HG03575 (cell line): ENCODE measurements around the gene SULF2.
"Not testable (repeated sequence)": the region's sequence is repeated elsewhere in the genome, so short reads cannot be mapped to it uniquely, and the experiment has no call there.

Source experiments
- ATAC-seq: cut with Tn5 transposase; IDR thresholded peaks from one replicate; pipeline ENCODE4 v1.9.1; 2021; ENCODE audit not compliant: unreplicated experiment, insufficient number of reproducible peaks, low FRiP score; ENCODE audit errors: extremely low read depth

SULF2 gene

DNA sequence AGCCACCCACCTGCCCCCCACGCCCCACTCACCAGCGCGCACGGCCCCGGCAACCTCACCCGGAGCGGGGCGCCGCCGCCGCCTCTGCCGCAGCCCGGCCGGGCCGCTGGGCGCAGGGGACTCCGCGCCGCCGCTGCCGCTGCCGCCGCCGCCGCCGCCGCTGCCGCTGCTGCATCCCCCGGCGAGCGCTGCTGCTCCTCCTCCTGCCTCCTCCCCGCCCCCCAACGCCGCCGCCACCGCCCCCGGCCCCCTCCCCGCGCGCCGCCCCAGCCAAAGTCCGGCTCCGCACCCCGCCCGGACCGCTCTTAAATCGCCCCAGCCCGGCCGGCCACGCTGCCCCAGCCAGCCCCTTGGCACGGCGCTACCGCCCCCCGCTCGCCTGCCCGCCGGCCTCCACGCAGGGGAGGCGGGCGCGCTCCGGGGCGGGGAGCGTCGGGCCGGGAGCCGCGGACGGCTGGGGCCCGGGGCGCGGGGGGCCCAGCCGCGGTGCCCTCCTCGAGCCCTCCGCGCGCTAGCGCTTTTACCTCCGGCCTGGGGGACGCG lies at the start of gene SULF2:
SULF2 (minus strand) TSS at position 171 of the 543 bp plus-strand sequence. CDS start 28,118 bp downstream, outside the sequence.
- no peak for ATAC-seq

DNA sequence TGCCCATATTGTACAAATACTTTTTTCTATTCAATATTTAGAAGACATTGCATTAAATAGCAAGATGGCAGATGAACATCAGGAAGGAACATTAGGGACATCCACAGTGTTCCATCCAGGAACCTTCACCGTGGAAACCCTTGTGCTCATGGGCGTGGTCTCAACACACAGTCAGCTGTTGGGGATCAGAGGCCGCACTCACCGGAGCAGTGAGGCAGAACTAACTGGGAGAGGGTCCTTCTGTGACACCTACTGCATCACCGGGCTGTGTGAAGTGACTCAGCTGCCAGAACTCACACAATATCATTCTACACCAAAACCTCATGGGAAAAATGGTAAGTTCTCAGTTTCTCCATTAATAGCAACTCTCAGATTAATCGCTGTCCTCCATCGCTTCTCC lies 46.4 kb upstream of the SULF2 start:
- not testable (repeated sequence) for ATAC-seq

DNA sequence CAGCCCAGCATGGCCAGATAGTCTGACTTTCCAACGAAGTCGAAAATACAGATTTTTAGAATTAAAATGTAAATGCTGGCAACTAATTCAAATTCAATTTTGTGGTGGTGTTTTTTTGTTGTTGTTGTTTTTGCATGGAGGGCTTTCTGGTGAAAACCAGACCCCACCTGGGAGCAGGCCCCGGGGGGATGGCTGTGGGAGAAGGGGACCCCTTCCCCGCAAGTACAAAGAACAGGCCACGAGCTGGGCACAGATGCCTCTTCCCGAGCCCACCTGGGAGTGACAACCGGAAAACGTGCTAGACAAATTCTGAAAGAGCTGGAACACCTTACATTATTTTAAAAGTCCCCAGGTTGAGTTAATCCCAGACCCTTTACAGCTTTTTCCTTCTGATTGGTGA lies 41.4 kb upstream of the SULF2 start:
- not testable (repeated sequence) for ATAC-seq

GRCh38 chr20:47826006-47826405 lies 40.7 kb upstream of the SULF2 start:
- ATAC-seq, result not testable (repeated sequence)

DNA sequence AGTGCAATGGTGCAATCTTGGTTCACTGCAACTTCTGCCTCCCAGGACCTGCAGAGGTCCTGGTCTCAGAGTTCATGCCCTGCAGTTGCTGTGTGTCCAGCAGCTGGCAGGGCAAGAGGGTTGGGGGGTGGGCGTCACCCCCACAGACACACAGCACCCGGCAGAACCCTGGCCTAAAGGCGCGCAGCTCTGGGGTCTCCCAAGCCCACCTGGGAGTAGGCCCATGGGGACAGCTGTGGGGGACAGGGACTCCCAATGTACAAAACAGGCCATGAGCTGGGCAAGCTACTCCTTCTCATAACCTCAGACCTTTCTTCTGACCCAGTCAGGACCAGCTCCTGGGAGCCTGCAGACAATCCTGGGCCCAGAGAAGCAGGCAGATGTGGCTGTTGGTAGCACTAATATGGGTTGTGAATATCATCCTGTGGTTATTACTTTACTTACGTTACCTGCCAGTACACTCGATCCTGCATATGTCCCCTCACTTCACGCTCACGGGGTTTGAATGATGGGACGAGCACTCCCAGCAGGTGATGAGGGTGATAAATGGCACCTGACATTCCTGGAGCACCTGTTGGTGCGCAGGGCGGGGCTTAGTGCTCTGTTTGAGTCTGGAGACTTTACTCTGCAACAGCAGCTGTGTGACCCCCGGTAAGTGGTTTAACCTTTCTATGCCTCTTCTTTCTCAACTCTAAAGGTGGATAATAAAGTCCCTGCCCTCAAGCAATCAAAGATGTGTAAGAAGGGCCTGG lies 39.9 kb upstream of the SULF2 start:
- no peak for ATAC-seq

GRCh38 chr20:47823941-47824340 lies 38.7 kb upstream of the SULF2 start:
- ATAC-seq, result not testable (repeated sequence)

GRCh38 chr20:47821481-47822100 lies 36.3 kb upstream of the SULF2 start:
- no peak for ATAC-seq

DNA sequence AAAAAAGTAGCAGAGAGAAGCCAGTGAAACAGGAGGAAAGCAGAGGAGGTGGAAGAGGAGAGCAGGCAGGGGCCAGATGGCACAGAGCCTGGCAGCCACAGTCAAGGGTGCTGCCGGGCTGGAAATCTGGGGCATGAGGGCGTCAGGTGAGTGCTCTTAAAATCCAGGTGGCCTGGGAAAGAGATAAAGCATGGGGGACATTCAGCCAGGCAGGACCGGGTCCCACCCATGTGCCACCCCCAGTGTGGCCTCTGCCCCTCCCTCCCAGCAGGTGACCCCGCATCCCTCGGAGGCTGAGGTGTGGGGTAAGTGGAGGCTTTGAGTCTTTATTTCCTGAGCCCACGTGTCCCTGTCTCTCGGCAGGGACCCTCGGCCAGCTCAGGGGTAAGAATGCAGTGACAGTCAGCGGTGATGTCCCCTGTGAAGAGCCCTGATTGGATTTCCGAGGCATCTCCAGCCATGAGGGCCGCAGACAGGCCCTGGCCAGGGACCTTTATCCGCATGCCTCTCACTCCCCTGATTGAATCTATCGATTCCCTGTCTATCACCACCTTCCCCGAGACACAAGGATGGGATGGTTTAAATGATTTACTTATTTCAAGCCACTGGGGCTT lies 33.8 kb upstream of the SULF2 start:
- ATAC-seq, result no peak

DNA sequence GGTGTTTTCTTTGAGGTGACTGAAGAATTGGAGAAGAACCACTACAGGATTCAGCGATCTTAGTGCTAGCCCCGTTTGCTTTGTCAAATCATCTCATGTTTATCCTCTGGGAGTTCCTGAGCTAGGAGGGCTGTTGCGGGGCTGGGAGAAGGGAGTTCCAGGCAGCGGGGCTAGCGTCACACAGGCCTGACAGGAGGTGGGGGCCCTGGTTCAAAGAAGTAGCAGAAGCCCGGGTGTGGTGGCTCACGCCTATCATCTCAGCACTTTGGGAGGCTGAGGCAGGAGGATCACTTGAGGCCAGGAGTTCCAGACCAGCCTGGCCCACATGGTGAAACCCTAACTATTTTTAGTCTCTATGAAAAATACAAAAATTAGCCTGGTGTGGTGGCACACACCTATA lies 33.2 kb upstream of the SULF2 start:
- ATAC-seq, result no peak

GRCh38 chr20:47818016-47818415 lies 32.7 kb upstream of the SULF2 start:
- no peak for ATAC-seq

DNA sequence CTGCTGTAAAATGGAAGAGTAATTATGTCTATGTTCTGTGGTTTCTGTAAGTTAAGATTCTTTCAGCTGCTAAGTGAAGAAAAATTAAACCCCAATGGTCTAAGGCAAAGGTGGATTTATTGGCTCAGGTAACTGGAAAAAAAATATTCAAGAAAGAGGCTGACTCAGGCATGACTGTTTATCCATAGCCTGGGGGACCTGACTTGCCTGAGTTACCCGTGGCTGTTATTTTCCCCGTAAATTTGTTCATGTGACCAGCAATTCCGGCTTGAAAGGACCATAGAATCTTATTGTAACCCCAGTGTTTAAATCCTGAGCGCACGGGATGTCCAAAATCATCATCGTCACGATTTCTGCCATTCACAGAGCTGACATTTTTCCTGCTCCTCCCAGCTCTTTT lies 32.3 kb upstream of the SULF2 start:
- no peak for ATAC-seq

GRCh38 chr20:47816487-47817451 lies 31.5 kb upstream of the SULF2 start:
- no peak for ATAC-seq

DNA sequence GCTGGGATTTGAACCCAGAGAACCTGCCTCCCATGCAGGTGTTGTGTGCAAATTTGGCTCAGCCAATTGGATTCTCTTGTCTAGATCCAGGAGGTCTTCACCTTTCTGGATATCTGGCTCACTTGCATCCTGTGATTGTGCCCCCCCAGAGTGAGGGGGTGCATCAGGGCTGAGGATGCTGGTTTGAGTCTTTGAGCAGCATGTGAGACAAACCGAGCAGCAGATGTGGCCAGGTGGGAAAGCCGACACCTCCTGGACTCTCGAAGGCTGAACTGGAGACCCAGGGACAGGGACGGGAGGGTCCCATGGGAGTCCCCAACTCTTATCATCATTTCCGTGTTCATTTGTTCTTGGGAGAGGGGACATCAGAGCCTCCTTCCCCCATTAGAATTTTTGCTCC lies 30.6 kb upstream of the SULF2 start:
- no peak for ATAC-seq

DNA sequence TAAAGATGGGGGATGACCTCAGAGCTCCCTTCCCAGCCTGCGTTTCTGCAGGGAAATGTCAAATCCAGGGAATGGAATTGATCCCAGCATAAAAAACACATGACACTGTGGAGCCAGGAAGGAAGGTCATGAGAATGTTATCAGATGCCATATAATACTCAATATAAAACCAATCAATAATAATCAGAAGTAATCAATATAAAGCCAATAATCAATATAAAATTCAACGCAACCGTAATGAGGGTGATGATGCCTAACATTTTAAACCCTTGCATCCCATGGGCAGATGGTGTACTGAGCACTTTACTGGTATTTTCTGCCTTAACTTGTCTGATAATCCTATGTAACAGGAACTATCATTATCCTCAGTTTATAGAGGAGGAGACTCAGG lies 30.1 kb upstream of the SULF2 start:
- ATAC-seq, result no peak

- ATAC-seq, result no peak
These were observed 29.5 kb upstream of the SULF2 start for GRCh38 chr20:47814632-47815415.

DNA sequence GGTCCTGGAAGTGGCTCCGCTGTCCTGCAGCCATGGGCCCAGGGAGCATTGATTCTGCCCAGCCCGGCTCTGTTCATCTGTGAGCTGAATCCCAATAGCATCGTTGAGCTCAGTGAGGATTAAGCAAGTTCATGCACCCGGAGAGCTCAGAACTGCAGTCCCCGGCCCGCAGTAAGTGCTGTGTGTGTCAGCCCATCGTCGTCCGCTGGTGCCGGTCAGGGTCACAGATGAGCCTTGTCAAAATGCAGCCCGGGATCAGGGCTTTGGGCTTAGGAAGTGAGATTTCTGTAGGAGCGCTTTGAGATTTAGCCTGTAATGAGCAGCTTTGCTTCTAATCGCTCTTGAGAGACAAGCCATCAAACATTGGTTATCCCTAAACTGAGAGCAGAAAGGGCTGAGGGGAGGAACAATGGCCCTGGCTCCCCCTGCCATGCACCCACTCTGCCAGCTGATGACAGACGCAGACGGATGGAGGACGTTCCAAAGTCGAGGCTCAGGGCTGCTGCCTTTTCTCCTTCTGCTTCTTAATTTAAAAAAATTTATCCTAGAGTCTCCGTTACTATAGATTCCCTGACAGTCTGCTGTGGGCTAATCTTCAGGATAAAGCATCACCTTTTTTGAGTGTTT lies 25.6 kb upstream of the SULF2 start:
- no peak for ATAC-seq

GRCh38 chr20:47810116-47810677 lies 24.9 kb upstream of the SULF2 start:
- ATAC-seq, result no peak
